Spleen (tissue), 7 donors: ENCODE results near the gene CALCB.

Experiments used
- POLR2A ChIP-seq, 3 donors: fragments of 450-650 bp; IDR thresholded peaks; one replicate each; pipeline ENCODE4 v1.5.1; 2017; ENCODE audit warnings: antibody characterized with exemption in 3 of 3, mild to moderate bottlenecking in 1 of 3
- POLR2AphosphoS5 ChIP-seq, 3 donors: sonication (generic); formaldehyde crosslinking; IDR thresholded peaks; one replicate each; pipeline ENCODE4 v1.5.1; 2017; ENCODE audit warnings: antibody characterized with exemption in 3 of 3
- TF ChIP-seq, protein P1 (sequence below), 11 experiments: fragments of 200-600 bp in 7 of 11; fragments of 450-650 bp in 4 of 11; sonication (generic) in 4 of 11; IDR thresholded peaks in 8 of 11; conservative IDR thresholded peaks in 3 of 11; 1 replicate in 7 of 11; 2 replicates in 4 of 11; pipeline versions ENCODE4 v1.4.0 to v1.8.0; 2016 to 2021; ENCODE audit warnings: antibody characterized with exemption in 11 of 11, inconsistent platforms in 4 of 11, mild to moderate bottlenecking in 1 of 11
- donor health status: DM: no; HTN: no; CAD: no; lungs with moderate emphysema.
- donor health status: DM: no; HTN: no; CAD: no.
- donor health status: DM: no; HTN: no; CAD: no.

DNA sequence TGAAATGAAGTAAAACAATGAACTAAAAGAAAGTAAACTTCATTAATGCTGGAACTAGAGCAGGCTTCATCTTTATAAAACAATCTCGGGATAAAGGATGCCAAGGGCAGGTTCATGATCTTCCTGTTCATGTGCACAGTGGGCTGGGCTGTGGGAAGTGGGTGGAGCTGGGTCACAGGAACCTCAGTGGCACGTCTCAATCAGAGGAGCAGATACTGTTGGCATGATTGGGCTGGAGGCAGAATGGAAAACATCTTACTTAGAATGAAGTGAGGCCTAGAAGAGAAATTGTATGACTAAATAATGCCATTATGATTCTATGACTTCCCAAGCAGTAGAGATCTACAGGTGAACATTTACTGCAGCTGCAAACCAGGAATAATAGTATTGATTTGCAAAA, 45.4 kb upstream of the CALCB start:
- TF ChIP-seq, protein P1, sequence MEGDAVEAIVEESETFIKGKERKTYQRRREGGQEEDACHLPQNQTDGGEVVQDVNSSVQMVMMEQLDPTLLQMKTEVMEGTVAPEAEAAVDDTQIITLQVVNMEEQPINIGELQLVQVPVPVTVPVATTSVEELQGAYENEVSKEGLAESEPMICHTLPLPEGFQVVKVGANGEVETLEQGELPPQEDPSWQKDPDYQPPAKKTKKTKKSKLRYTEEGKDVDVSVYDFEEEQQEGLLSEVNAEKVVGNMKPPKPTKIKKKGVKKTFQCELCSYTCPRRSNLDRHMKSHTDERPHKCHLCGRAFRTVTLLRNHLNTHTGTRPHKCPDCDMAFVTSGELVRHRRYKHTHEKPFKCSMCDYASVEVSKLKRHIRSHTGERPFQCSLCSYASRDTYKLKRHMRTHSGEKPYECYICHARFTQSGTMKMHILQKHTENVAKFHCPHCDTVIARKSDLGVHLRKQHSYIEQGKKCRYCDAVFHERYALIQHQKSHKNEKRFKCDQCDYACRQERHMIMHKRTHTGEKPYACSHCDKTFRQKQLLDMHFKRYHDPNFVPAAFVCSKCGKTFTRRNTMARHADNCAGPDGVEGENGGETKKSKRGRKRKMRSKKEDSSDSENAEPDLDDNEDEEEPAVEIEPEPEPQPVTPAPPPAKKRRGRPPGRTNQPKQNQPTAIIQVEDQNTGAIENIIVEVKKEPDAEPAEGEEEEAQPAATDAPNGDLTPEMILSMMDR (IDR thresholded peaks at IDR 0.05 in 8 of 11, conservative IDR thresholded peaks at IDR 0.05 in 3 of 11) = no peak
- TF ChIP-seq POLR2A (IDR thresholded peaks at IDR 0.05) = no peak
- TF ChIP-seq POLR2AphosphoS5 (IDR thresholded peaks at IDR 0.05) = no peak
